Glomerular endothelial cell (primary cell): ENCODE data around the gene SMARCB1. TPM values are rescaled to one million over a fixed set of nuclear protein-coding genes. Genes with fewer than 3 reads are reported as not detected.
"Not testable (repeated sequence)": the region's sequence is repeated elsewhere in the genome, so short reads cannot be mapped to it uniquely, and the experiment has no call there.

Source experiments
- DNase-seq: peaks from one replicate; pipeline ENCODE4 v3.0.0-alpha.2; 2011; ENCODE audit warnings: low read depth, low spot score; ENCODE audit errors: extremely low read depth
- total RNA-seq: library from RNA; depleted of rRNA; stranded (reverse); fragments of >200 nt; gene quantifications from 2 replicates; pipeline ENCODE4 v1.2.3, GENCODE V29; 2015

Gene SMARCB1
- total RNA-seq, 1 donor from 2014 or later, result 126 TPM

DNA sequence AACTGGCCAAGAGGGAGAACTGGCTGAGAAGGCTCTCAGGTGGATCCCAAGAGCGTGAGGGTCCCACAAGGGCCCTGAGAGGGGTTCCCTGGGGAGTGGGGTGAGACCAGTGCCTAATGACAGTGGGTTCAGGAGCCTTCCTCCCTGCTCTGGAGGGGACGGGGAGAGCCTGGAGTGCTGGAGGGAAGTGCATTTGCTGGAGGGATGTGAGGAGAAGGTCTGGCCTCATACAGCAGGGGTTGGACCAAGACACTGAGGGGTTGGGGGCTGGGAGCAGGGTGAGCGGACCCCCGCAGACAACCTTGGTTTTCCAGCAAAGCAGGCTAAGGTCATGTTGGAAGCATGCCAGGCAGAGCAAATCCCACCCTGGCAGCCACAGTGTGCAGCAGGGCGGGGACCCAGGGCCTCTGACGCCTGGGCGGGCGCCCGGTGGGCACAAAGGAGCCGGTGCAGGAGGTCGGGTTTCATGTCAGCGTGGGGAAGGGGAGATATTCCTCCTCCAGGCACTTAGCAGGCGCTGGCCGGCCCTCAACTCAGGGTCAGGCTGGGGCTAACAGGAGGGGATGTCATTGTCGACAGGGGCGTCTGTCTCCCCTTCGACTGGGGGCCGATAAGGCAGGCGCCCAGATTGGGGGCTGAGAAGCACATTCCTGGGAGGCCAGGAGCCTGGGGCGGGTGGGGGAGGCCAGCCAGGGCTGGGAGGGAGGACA, 55.1 kb downstream of the SMARCB1 start:
- DNase-seq, result no peak

DNA sequence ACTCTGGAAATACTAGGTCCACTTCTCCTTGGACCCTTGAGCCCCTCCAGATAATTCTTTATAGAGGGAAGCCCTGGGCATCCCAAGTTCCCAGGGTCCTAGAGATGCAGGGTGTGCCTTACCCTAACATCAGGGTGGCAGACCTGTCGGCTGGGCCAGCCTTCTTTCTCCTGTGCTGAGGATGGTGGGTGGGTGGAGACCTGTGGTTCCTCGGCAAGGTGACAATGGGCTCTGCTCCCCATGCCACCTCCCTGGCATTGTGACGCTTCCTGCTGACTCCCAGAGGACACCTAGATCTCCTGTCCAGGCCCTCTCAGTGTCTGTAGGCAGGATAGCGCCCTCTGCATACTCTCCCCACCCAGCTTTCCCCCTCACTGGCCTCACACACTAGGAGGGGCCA, 55.8 kb downstream of the SMARCB1 start:
- no peak for DNase-seq

- no peak for DNase-seq
Measured at GRCh38 chr22:23844739-23845202, 58.0 kb downstream of the SMARCB1 start.

DNA sequence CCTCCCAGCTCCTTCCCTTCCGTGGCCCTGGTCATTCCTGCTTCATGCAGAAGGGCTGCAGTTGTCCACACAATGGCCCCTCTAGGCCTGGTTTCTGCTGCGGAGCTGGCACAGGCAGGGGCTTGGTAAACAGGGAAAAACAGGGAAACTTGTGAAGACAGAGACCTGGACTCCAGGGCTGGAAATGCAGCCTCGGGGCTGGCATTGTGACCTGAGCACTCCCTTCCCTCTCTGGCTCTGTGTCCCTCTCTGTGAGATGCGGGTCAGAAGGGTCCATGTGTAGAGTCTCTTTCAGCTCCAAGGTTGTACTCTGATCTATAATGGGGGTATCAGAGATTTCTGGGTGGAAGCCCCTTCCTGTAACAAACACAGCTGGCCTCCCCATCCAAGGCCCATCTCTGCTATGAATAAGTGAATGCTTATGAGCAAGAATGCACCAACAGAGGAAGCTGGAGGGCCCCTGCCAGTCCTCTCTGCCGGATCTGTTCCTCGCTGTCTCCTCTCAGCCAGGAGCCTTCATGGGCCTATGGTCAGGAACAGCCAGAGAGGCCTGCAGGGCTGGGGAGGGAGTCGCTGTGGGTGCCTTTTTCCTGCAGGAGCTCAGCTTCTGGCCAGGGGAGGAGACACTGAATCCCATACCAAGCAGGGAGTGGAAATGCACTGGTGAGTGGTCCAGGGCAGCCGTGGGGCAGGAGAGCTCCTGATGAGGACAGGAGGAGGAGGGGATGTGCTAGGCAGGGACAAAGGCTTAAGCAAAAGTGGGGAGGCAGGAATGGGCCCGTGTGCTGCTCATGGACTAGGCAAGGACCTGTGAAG, 58.7 kb downstream of the SMARCB1 start:
- DNase-seq, result no peak

DNA sequence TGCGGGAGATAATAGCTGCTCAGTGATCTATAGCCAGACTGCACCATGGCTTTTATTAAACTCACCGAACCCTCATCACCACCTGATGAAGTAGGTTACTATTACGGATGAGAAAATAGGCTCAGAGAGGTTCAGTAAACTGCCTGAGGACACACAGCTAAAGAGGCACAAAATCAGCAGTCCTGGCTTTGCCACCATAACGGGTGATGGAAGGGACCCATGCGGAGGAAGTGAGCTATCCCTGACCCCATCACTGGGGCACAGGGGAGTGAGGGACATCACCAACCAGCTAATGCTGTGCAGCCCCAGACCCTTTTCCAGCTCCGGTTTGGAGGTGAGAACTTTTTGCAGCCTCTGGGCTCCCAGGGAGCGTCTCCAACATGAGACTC, 59.3 kb downstream of the SMARCB1 start:
- DNase-seq, result no peak

DNA sequence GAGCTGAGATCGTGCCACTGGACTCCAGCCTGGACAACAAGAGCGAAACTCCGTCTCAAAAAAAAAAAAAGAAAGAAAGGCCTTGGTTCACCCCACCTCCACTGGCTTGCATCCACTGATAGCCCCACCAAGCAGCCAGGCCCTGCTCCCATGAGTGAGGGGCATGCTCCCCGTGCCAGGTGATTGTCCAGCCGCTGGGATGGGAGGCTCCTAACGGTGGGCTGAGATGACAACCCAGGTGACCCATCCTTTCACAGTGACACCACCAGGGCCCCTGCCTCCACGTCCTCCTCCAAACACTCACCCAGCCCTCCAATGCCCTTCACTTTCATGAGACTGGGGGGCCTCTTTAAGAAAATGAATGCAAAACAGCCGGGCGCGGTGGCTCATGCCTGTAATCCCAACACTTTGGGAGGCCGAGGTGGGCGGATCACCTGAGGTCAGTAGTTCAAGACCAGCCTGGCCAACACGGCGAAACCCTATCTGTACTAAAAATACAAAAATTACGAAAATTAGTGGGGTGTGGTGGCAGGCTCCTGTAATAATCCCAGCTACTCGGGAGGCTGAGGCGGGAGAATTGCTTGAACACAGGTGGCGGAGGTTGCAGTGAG, 60.6 kb downstream of the SMARCB1 start:
- no peak for DNase-seq

- no peak for DNase-seq
Measured at GRCh38 chr22:23847991-23848864, 61.5 kb downstream of the SMARCB1 start.

- DNase-seq, result no peak
Measured at GRCh38 chr22:23849009-23850006, 62.5 kb downstream of the SMARCB1 start.

- no peak for DNase-seq
Measured at GRCh38 chr22:23850136-23850611, 63.4 kb downstream of the SMARCB1 start.

DNA sequence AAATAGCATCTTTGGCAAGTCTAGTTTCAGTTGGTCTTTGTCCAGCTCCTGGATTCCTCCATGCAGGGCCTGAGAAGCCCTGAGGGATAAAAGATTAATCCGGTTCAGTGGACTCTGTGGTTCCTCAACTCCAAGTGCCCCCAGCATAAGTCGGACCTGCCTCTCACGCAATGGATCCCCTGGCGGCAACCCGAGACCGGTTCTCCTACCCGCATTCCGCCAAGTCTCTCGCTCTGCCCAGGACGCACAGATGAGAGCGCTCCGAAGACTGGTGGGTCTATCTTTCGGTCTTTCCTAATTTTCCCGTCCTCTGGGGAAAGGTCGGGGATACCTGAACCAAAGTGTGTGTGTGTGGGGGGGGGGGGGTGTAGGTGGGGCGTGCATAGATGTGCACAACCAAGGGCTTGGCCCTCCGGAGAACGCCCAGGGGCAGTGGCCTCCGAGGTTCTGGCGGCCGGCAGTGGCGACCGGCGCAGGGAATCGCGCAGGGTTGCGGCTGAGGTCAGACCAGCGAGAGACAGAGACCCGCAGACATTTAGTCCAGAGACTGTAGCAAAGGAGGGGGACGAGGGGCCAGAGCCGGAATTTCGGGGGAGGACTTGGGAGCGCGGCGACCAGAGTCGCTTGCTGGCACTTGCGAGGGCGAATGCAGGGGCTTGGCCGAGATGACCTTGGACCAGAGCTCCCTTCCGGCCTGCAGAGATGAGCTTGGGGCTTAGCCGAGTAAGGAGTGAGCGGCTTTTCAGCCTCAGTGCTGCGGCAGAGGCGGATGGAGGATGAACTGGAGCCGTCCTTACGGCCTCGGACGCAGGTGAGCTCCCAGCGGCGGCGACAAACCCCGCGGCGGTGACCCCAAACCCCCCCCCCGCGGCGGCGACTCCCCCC, 70.2 kb downstream of the SMARCB1 start:
- DNase-seq, result no peak

DNA sequence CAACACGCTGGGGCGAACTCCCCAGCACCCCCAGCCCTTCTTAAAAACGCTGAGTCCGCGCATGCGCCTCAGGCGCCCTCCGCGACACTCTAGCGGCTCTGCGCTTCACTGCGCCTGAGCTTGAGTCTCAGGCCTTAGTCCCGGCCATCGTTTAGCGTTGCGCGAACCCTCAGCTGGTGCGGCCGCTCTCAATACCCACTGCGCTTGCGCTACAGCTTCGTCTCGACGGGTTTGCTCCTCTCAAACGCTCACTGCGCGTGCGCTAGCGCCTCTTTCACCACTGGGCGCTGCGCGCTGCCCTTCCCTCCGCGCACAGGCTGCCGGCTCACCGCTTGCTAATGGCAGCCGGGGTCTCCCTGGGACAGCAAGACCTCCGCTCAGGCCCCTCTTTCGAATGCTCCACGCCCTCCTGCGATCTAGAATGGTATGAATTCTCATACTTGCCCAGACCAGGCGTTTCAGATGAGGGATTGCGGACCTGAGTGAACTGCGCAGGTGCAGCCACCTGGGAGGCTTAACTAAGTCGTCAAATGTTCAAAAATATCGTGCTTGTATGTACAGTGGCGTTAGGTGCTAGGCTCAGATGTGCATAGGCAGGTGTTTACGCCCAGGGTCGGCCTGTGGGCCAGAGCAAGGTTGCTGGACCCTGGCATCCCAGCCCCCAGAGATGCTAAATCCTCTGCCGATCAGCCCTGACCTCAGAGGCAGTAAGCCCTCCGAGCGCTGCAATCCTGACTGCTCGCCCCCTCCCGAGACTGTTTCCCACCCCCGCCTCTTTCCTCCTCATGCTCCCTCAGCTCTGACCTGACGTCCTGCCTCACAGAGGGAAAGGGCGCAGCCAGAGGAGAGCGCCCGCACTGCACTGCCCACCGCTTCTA, 71.1 kb downstream of the SMARCB1 start, which contains the start of gene SLC2A11:
SLC2A11 (plus strand) TSS at position 270 of the 878 bp plus-strand sequence; CDS start at position 395, 125 bp downstream.
- DNase-seq, result peak; percentile 82

DNA sequence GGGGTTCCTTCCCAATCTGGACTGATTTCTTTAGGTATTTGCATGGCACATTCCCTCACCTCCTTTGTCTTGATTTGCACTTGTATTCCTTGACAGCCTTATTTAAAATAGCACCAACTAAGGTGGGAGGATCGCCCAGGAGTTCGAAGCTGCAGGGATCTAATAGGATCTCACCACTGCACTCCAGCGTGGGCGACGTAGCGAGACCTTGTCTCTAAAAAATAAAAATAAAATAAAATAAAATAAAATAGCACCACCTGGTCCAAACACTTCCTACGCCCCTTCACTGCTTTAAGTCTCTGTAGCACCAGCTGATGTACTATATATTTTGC, 71.7 kb downstream of the SMARCB1 start:
- no peak for DNase-seq

DNA sequence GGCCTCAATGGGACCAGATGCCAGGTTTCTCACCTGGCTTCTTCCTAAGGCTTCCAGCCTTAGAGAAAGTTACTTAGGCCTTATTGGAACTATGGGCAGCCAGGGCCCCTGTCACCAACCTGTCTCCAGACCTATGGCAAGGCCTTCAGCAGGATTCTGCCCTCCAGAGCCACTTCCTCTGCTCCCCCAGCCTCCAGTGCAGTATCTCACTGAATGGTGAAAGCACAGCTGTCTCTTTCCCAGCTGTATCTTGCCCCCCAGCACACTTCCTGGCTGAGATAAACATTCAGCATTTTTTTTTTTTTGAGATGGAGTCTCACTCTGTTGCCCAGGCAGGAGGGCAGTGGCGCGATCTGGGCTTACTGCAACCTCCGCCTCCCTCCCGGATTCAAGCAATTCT, 72.4 kb downstream of the SMARCB1 start:
- DNase-seq, result no peak

DNA sequence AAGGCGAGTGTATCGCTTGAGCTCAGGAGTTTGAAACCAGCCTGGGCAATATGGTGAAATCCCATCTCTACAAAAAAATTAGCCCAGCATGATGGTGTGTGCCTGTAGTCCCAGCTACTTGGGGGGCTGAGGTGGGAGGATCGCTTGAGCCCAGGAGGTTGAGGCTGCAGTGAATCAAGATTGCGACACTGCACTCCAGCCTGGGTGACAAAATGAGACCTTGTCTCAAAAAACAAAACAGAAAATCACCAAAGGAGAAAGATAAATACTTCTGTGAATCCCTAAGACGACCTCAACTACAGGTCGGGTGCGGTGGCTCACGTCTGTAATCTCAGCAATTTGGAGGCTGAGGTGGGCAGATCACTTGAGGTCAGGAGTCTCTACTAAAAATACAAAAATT, 73.4 kb downstream of the SMARCB1 start:
- DNase-seq, result not testable (repeated sequence)

- no peak for DNase-seq
Measured at GRCh38 chr22:23862103-23862502, 75.3 kb downstream of the SMARCB1 start.

GRCh38 chr22:23864499-23865154, 77.9 kb downstream of the SMARCB1 start:
- DNase-seq, result not testable (repeated sequence)

- DNase-seq, result no peak
Measured at GRCh38 chr22:23868580-23868979, 81.8 kb downstream of the SMARCB1 start.
